Ammon's horn (tissue), 1 donor: ENCODE data around the gene METTL9.
"Not testable (repeated sequence)": the region's sequence is repeated elsewhere in the genome, so short reads cannot be mapped to it uniquely, and the experiment has no call there.

Experiments
- DNase-seq: peaks from one replicate; pipeline ENCODE4 v3.0.0-alpha.2; 2016; ENCODE audit warnings: low spot score

Gene METTL9

GRCh38 chr16:21599122-21600030 lies at the start of gene METTL9:
Gene METTL9, plus strand, starts transcription at chr16:21599577. Its CDS starts 157 bp downstream, at chr16:21599734.
- peak; percentile 97 for DNase-seq

- not testable (repeated sequence) for DNase-seq
These were observed 49.4 kb upstream of the METTL9 start for GRCh38 chr16:21549975-21550374.

- DNase-seq: not testable (repeated sequence)
These were observed 48.9 kb upstream of the METTL9 start for GRCh38 chr16:21550435-21550834.

GRCh38 chr16:21551076-21551475 lies 48.3 kb upstream of the METTL9 start:
- not testable (repeated sequence) for DNase-seq

GRCh38 chr16:21551600-21551999 lies 47.8 kb upstream of the METTL9 start:
- not testable (repeated sequence) for DNase-seq

- DNase-seq: not testable (repeated sequence)
These were observed 45.7 kb upstream of the METTL9 start for GRCh38 chr16:21553481-21554296.

- peak; percentile 93 for DNase-seq
These were observed 44.4 kb upstream of the METTL9 start for GRCh38 chr16:21554795-21555585.

- not testable (repeated sequence) for DNase-seq
These were observed 43.8 kb upstream of the METTL9 start for GRCh38 chr16:21555621-21556020.

- DNase-seq: not testable (repeated sequence)
These were observed 43.3 kb upstream of the METTL9 start for GRCh38 chr16:21556026-21556595.

- DNase-seq: peak; percentile 30
These were observed 42.6 kb upstream of the METTL9 start for GRCh38 chr16:21556651-21557241.

GRCh38 chr16:21560462-21560861 lies 38.9 kb upstream of the METTL9 start:
- DNase-seq: no peak

- DNase-seq: no peak
These were observed 35.7 kb upstream of the METTL9 start for GRCh38 chr16:21563676-21564075.

GRCh38 chr16:21564367-21564766 lies 35.0 kb upstream of the METTL9 start:
- not testable (repeated sequence) for DNase-seq

- no peak for DNase-seq
These were observed 33.9 kb upstream of the METTL9 start for GRCh38 chr16:21565507-21565860.

GRCh38 chr16:21565861-21566669 lies 33.3 kb upstream of the METTL9 start:
- DNase-seq: no peak

GRCh38 chr16:21566891-21567414 lies 32.4 kb upstream of the METTL9 start:
- DNase-seq: no peak

- DNase-seq: not testable (repeated sequence)
These were observed 31.9 kb upstream of the METTL9 start for GRCh38 chr16:21567496-21567895.

GRCh38 chr16:21568502-21569189 lies 30.7 kb upstream of the METTL9 start:
- no peak for DNase-seq

- no peak for DNase-seq
These were observed 28.7 kb upstream of the METTL9 start for GRCh38 chr16:21570676-21571017.

- not testable (repeated sequence) for DNase-seq
These were observed 25.9 kb upstream of the METTL9 start for GRCh38 chr16:21573506-21573905.
